Esophagus squamous epithelium (tissue), 4 donors: ENCODE measurements around the gene GBF1.

Experiments used
- POLR2A ChIP-seq, 4 donors: fragments of 450-650 bp; IDR thresholded peaks; one replicate each; pipeline ENCODE4 v1.6.1; 2017; ENCODE audit warnings: antibody characterized with exemption in 4 of 4, mild to moderate bottlenecking in 4 of 4, moderate library complexity in 3 of 4
- TF ChIP-seq, protein P1 (sequence below), 6 experiments: fragments of 450-650 bp in 4 of 6; fragments of 200-600 bp in 2 of 6; sonication (generic) in 2 of 6; IDR thresholded peaks; one replicate each; pipeline ENCODE4 v1.5.1; 2016 to 2019; ENCODE audit warnings: antibody characterized with exemption in 6 of 6, mild to moderate bottlenecking in 4 of 6, moderate library complexity in 4 of 6

DNA sequence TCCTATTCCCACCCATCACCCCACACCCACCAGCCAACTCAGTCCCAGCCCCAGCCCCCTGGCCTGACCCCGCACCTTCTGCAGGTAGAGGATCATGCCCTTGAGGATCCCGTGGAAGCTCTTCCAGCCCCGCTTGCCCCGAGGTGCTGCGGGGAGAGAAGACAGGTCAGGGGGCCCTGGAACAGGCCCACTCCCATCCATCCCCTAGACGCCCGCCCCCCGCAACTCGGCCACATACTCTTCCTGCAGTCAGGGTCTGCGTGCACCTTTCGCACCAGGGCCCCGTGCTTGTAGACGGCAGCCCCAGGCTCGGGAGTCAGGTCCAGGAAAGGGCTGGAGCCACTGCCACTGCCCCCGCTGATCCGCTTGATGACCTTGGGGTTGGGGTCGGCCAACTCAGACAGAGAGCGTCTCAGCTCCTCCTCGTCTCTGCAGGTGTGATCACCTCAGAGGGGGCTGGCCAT lies 159.8 kb downstream of the GBF1 start:
- TF ChIP-seq, protein P1, sequence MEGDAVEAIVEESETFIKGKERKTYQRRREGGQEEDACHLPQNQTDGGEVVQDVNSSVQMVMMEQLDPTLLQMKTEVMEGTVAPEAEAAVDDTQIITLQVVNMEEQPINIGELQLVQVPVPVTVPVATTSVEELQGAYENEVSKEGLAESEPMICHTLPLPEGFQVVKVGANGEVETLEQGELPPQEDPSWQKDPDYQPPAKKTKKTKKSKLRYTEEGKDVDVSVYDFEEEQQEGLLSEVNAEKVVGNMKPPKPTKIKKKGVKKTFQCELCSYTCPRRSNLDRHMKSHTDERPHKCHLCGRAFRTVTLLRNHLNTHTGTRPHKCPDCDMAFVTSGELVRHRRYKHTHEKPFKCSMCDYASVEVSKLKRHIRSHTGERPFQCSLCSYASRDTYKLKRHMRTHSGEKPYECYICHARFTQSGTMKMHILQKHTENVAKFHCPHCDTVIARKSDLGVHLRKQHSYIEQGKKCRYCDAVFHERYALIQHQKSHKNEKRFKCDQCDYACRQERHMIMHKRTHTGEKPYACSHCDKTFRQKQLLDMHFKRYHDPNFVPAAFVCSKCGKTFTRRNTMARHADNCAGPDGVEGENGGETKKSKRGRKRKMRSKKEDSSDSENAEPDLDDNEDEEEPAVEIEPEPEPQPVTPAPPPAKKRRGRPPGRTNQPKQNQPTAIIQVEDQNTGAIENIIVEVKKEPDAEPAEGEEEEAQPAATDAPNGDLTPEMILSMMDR (IDR thresholded peaks at IDR 0.05), result no peak
- no peak for TF ChIP-seq POLR2A (IDR thresholded peaks at IDR 0.05)
